ENCODE measurements around the gene RBP3. TPM values are rescaled to one million over a fixed set of nuclear protein-coding genes. Genes with fewer than 3 reads are reported as not detected.

Gene RBP3
- total RNA-seq, 1 experiment from 2014 or later, result not detected

DNA sequence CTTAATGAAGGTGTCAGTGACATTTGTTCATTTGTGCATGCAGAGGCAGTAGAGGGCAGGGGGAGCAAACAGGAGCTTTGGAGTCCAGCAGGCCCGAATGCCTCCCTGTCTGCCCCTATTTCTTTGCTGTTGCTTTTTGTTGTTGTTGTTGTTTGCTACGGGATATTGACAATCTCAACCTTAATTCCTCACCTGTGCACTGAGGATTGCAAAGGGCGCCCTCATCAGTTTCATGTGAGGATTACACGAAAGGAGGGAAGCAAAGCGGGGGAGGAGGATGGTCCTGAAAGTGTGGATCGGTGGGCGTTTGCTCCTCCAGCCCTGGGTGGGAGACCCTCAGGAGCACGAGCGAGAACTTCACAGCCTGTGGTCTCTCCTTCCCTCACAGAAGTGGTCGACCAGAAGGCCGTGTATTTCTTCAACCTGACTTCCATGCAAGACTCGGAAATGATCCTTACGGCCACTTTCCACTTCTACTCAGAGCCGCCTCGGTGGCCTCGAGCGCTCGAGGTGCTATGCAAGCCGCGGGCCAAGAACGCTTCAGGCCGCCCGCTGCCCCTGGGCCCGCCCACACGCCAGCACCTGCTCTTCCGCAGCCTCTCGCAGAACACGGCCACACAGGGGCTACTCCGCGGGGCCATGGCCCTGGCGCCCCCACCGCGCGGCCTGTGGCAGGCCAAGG lies 38.6 kb upstream of the RBP3 start:
- Histone ChIP-seq H2AK5ac (ENCODE audit: insufficient read length, low read length) (no peak overlapping the region), H4K5ac (ENCODE audit: insufficient read length, low read depth, low read length) (no peak overlapping the region), H3K79me1 (ENCODE audit: insufficient read depth, low read depth, low read length, poor library complexity, severe bottlenecking) (no peaks in the 10 kb centered on the region), H2BK20ac (ENCODE audit: low read depth, low read length, poor library complexity, severe bottlenecking) (no peak overlapping the region), H2BK5ac (ENCODE audit: insufficient read length, low read length) (no peak overlapping the region), H3K23me2 (ENCODE audit: insufficient read length, low read depth, low read length, poor library complexity, severe bottlenecking) (no peaks in the 10 kb centered on the region), H2BK12ac (ENCODE audit: insufficient read length, low read depth, low read length) (no peak overlapping the region), H2BK15ac (ENCODE audit: low read depth, low read length) (no peak overlapping the region; the same call in 1 of the 2 replicates), H2AFZ (ENCODE audit: low read length) (no peak overlapping the region), H3K14ac (ENCODE audit: insufficient read depth, low read length) (peak overlapping the region; percentile 6; the same call in 1 of the 2 replicates), H3K4me1 (ENCODE audit: insufficient read depth, low read length) (no peaks in the 10 kb centered on the region; the same call in 1 of the 2 replicates), H2BK120ac (ENCODE audit: low read depth, low read length, poor library complexity, severe bottlenecking) (no peak overlapping the region), H3K23ac (ENCODE audit: insufficient read length, low read depth, low read length) (no peak overlapping the region), H3K27ac (ENCODE audit: insufficient read length, low read depth, low read length) (no peak overlapping the region), H3K18ac (ENCODE audit: insufficient read length, low read depth, low read length) (no peak overlapping the region), H4K20me1 (ENCODE audit: control insufficient read depth, insufficient read depth, insufficient read length) (peaks cover 5% of the 10 kb centered on the region), H3K56ac (ENCODE audit: insufficient read length, low read depth, low read length) (no peak overlapping the region), H4K91ac (ENCODE audit: insufficient read length, low read depth, low read length) (no peak overlapping the region), H3K79me2 (ENCODE audit: insufficient read depth, low read length) (no peaks in the 10 kb centered on the region), H3K9ac (ENCODE audit: extremely low read depth, insufficient read length, low read length) (no peak overlapping the region), H4K8ac (replicated peaks; ENCODE audit: insufficient read length, low read depth, low read length) (no peak overlapping the region), H3K9me3 (ENCODE audit: control insufficient read depth, low read depth, low read length) (no peaks in the 10 kb centered on the region), H3K4ac (ENCODE audit: low read depth, low read length) (no peak overlapping the region), H3K4me2 (ENCODE audit: insufficient read depth, insufficient read length, low read length) (no peak overlapping the region), H3K27me3 (ENCODE audit: insufficient read depth, low read length) (no peaks in the 10 kb centered on the region), H3T11ph (ENCODE audit: low read length) (no peak overlapping the region)
- Mint-ChIP-seq H3K9me3 (no peaks in the 10 kb centered on the region), H3K27ac (no peak overlapping the region), H3K4me1 (peaks cover 18 to 22% of the 10 kb centered on the region in 2 experiments), H3K36me3 (ENCODE audit: insufficient read depth in 1 of 3, low read depth in 3 of 3) (no peaks in the 10 kb centered on the region), H3K27me3 (ENCODE audit: low read depth) (peaks cover 12% of the 10 kb centered on the region), H3K4me3 (no peak overlapping the region)
- no CpG with 5 or more reads among the region's 34 CpGs for WGBS (ENCODE audit: extremely low coverage, insufficient read length, low lambda C conversion rate)
- DNase-seq, result peak; percentile 43
- TF ChIP-seq, protein P1, sequence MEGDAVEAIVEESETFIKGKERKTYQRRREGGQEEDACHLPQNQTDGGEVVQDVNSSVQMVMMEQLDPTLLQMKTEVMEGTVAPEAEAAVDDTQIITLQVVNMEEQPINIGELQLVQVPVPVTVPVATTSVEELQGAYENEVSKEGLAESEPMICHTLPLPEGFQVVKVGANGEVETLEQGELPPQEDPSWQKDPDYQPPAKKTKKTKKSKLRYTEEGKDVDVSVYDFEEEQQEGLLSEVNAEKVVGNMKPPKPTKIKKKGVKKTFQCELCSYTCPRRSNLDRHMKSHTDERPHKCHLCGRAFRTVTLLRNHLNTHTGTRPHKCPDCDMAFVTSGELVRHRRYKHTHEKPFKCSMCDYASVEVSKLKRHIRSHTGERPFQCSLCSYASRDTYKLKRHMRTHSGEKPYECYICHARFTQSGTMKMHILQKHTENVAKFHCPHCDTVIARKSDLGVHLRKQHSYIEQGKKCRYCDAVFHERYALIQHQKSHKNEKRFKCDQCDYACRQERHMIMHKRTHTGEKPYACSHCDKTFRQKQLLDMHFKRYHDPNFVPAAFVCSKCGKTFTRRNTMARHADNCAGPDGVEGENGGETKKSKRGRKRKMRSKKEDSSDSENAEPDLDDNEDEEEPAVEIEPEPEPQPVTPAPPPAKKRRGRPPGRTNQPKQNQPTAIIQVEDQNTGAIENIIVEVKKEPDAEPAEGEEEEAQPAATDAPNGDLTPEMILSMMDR (conservative IDR thresholded peaks at IDR 0.05), result peak; percentile 67
